C4-2B (cell line): Measurements from ENCODE around the gene NHS.

ENCODE experiments used
- H3K27ac ChIP-seq: fragments of 450-650 bp; 2 replicates; pipeline ENCODE4 v1.5.1; 2017
- ZFX ChIP-seq: fragments of 450-650 bp; IDR thresholded peaks from 2 replicates; pipeline ENCODE4 v1.6.1; 2017
- TF ChIP-seq, protein P1 (sequence below): fragments of 450-650 bp; conservative IDR thresholded peaks from 2 replicates; pipeline ENCODE4 v1.5.1; 2017; ENCODE audit warnings: mild to moderate bottlenecking

Gene NHS

DNA sequence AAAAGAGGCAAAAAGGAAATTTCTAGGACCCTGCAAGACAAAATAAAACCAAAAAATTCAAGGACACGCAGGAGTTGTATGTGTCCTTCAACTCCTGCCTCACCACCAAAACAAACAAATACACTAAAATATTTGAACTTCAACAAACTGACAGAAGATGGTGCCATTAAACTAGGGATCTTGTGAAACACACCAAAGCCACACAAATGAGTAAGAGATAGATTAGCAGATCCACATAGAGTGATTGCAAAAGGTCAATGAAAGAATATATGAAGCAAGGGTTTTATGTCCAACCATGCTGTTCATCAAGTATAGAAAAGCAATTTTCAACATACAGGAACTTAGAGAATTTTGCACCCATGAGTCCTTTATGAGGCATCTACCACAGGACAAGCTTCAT lies 322.2 kb downstream of the NHS start:
- no peak overlapping the region for H3K27ac ChIP-seq
- no peak for TF ChIP-seq ZFX
- TF ChIP-seq, protein P1, sequence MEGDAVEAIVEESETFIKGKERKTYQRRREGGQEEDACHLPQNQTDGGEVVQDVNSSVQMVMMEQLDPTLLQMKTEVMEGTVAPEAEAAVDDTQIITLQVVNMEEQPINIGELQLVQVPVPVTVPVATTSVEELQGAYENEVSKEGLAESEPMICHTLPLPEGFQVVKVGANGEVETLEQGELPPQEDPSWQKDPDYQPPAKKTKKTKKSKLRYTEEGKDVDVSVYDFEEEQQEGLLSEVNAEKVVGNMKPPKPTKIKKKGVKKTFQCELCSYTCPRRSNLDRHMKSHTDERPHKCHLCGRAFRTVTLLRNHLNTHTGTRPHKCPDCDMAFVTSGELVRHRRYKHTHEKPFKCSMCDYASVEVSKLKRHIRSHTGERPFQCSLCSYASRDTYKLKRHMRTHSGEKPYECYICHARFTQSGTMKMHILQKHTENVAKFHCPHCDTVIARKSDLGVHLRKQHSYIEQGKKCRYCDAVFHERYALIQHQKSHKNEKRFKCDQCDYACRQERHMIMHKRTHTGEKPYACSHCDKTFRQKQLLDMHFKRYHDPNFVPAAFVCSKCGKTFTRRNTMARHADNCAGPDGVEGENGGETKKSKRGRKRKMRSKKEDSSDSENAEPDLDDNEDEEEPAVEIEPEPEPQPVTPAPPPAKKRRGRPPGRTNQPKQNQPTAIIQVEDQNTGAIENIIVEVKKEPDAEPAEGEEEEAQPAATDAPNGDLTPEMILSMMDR: no peak

GRCh38 chrX:17700976-17701375 lies 326.0 kb downstream of the NHS start:
- TF ChIP-seq, protein P1: no peak
- TF ChIP-seq ZFX: no peak
- H3K27ac ChIP-seq: no peak overlapping the region

DNA sequence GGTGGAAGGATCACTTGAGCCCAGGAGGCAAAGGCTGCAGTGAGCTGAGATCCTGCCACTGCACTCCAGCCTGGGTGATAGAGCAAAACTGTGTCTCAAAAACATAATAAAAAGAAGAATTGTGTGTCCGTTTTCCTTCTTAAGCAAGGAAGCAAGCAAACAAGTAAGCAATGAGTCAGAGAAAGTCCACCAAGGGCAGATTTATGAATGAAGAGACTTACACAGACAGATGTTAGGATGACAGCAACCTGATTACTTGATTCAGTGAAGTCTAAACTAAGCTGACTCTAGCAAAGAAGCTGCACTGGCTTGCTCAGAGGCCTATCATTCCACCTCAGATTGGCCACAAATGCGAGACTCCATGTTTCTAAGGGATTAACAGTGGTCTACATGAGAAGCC lies 328.2 kb downstream of the NHS start:
- TF ChIP-seq, protein P1: no peak
- TF ChIP-seq ZFX: no peak
- H3K27ac ChIP-seq: no peak overlapping the region

DNA sequence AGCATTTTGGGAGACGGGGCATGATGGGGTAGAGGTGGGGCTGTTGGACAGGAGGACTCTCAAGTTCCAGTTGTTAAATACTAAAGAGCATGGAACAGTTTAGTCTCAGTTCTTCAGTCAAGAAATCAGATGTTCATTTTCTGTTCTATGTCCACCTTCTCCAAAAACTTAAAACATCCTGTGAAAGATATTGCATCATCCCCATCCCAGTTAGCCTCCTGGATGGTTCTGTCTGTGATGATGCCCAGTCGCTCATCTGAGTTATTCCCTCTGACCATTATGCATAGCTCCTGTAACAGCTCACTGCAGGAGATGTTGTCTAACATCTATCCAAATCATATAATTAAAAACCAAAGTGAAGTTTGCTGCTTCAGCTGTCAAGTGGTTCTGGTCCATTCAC lies 330.2 kb downstream of the NHS start:
- H3K27ac ChIP-seq: no peak overlapping the region
- TF ChIP-seq, protein P1: no peak
- no peak for TF ChIP-seq ZFX

DNA sequence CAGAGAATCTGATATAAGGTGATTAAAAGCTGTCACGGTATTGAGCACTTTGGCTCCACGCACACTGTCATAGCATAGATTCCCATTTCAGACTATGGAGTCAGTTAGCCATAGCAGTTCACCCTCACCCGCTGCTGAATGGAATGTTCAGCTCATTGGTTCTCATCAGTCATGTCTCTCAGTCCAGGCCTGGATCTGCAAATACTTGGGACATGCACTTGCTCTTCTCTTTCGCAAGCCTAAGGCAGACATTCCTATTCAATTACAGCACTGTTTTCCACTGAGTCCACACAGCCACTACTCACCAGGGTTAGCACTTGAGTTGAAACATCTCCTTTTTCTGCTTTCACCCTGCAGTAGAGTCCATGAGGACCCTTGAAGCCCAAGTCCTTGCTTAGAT lies 331.7 kb downstream of the NHS start:
- H3K27ac ChIP-seq: no peak overlapping the region
- TF ChIP-seq, protein P1: no peak
- no peak for TF ChIP-seq ZFX

- no peak overlapping the region for H3K27ac ChIP-seq
These were observed 332.7 kb downstream of the NHS start for GRCh38 chrX:17707731-17708130.

DNA sequence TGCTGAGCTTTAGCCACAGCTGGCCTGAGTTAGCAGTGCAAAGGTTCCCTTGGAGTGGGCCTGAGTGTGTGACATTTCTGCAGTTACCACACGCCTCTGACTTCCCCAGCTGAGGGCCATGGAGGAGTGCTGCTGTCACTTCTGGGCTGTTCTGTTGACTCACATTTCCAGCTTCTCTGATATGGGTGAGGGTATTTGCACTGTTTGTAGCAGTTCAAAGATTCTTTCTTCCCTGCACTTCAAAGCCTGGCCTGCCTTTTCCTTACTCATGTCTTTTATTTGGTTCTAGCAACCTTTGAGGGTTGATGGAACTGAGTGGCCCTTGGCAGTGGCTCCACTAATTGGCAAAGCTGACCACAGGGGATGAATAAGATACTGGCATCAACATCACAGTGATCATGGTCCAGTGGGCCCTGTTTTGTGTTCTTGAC lies 335.9 kb downstream of the NHS start:
- TF ChIP-seq, protein P1: no peak
- no peak for TF ChIP-seq ZFX
- no peak overlapping the region for H3K27ac ChIP-seq

More at GRCh38 chrX:17707731-17708130, 332.7 kb downstream of the NHS start:
- TF ChIP-seq, protein P1: no peak
- TF ChIP-seq ZFX: no peak

- no peak for TF ChIP-seq ZFX
- TF ChIP-seq, protein P1: no peak
- no peak overlapping the region for H3K27ac ChIP-seq
These were observed 338.3 kb downstream of the NHS start for GRCh38 chrX:17713288-17713687.
